Cardiac muscle cell (in vitro differentiated cells and primary cell): ENCODE measurements around the gene HCN3. TPM values are rescaled to one million over a fixed set of nuclear protein-coding genes. Genes with fewer than 3 reads are reported as not detected.
"Not testable (repeated sequence)": the region's sequence is repeated elsewhere in the genome, so short reads cannot be mapped to it uniquely, and the experiment has no call there.

Experiments
- DNase-seq, 2 donors: peaks; one replicate each; pipeline versions ENCODE4 v3.0.0 to v3.0.0-alpha.2; 2010 to 2017; ENCODE audit warnings: low read depth in 1 of 2, low spot score in 1 of 2
- H3K27ac ChIP-seq: fragments of 200-600 bp; sonication (generic); 2 replicates; pipeline ENCODE4 v1.5.1; 2016
- H3K27me3 ChIP-seq: fragments of 200-600 bp; sonication (generic); 2 replicates; pipeline ENCODE4 v1.6.0; 2016; ENCODE audit warnings: control low read depth
- H3K36me3 ChIP-seq: fragments of 200-600 bp; sonication (generic); 2 replicates; pipeline ENCODE4 v1.5.1; 2016; ENCODE audit warnings: control low read depth
- H3K4me1 ChIP-seq: fragments of 200-600 bp; sonication (generic); 2 replicates; pipeline ENCODE4 v1.8.1; 2017; ENCODE audit warnings: low read depth, mild to moderate bottlenecking, mixed run types
- H3K4me3 ChIP-seq: fragments of 200-600 bp; sonication (generic); 2 replicates; pipeline ENCODE4 v1.5.1; 2016; ENCODE audit warnings: mild to moderate bottlenecking
- H3K9me3 ChIP-seq: fragments of 200-600 bp; sonication (generic); 2 replicates; pipeline ENCODE4 v1.5.1; 2017; ENCODE audit warnings: low read depth, mild to moderate bottlenecking, control low read depth
- CTCF ChIP-seq: IDR thresholded peaks from 2 replicates; pipeline ENCODE4 v1.5.1; 2012; ENCODE audit warnings: low read depth, mild to moderate bottlenecking, low read length
- polyA plus RNA-seq: library from polyadenylated mRNA; unstranded; fragments of >200 nt; fragmentation: Nextera tagmentation; extraction: Ambion mirVana; gene quantifications from 2 replicates; pipeline ENCODE4 v1.2.1, GENCODE V29; 2016
- total RNA-seq: library from RNA; depleted of rRNA; stranded (reverse); fragments of >200 nt; gene quantifications from 2 replicates; pipeline ENCODE4 v1.2.3, GENCODE V29; 2016

Gene HCN3
- 1.7 and 3.5 TPM in 2 replicates for total RNA-seq
- 3.7 and 12.9 TPM in 2 replicates for polyA plus RNA-seq

- H3K9me3 ChIP-seq, result no peaks in the 10 kb centered on the region
- no peaks in the 10 kb centered on the region for H3K27me3 ChIP-seq
- peak; percentile 97 to 99 for DNase-seq
- H3K27ac ChIP-seq, result no peak within 1 kb of the TSS
- no peaks in the 10 kb centered on the region for H3K36me3 ChIP-seq
- H3K4me3 ChIP-seq, result peak within 1 kb of the TSS; percentile 74
- peaks cover 6% of the 10 kb centered on the region for H3K4me1 ChIP-seq
- TF ChIP-seq CTCF, result peak; percentile 47
These were observed at the start of gene HCN3 for GRCh38 chr1:155277070-155277901. Gene HCN3 (plus strand): TSS chr1:155277463. CDS start chr1:155277591, 128 bp downstream.

GRCh38 chr1:155228096-155228427, 49.2 kb upstream of the HCN3 start:
- no peaks in the 10 kb centered on the region for H3K9me3 ChIP-seq
- no peak for DNase-seq
- H3K4me1 ChIP-seq, result peaks cover 6% of the 10 kb centered on the region
- H3K4me3 ChIP-seq, result peak overlapping the region; percentile 15
- no peaks in the 10 kb centered on the region for H3K36me3 ChIP-seq
- TF ChIP-seq CTCF, result no peak
- peak overlapping the region; percentile 69 for H3K27ac ChIP-seq
- H3K27me3 ChIP-seq, result no peaks in the 10 kb centered on the region

- not testable (repeated sequence) for H3K4me1 ChIP-seq, H3K4me3 ChIP-seq, H3K36me3 ChIP-seq, H3K27ac ChIP-seq, H3K9me3 ChIP-seq, H3K27me3 ChIP-seq, DNase-seq
These were observed 46.0 kb upstream of the HCN3 start for GRCh38 chr1:155231302-155231701.

- not testable (repeated sequence) for H3K4me3 ChIP-seq, H3K36me3 ChIP-seq, H3K4me1 ChIP-seq, H3K27me3 ChIP-seq, H3K27ac ChIP-seq, H3K9me3 ChIP-seq
- DNase-seq, result peak in 1 of 2 donors; percentile 82
These were observed 45.0 kb upstream of the HCN3 start for GRCh38 chr1:155232001-155232978.

GRCh38 chr1:155233502-155233901, 43.8 kb upstream of the HCN3 start:
- DNase-seq, H3K9me3 ChIP-seq, H3K27ac ChIP-seq, H3K4me1 ChIP-seq, H3K4me3 ChIP-seq, H3K36me3 ChIP-seq, H3K27me3 ChIP-seq: not testable (repeated sequence)

- not testable (repeated sequence) for H3K27me3 ChIP-seq, H3K36me3 ChIP-seq, H3K4me3 ChIP-seq, H3K9me3 ChIP-seq, DNase-seq, H3K4me1 ChIP-seq, H3K27ac ChIP-seq
These were observed 41.9 kb upstream of the HCN3 start for GRCh38 chr1:155235375-155235774.

- Histone ChIP-seq H3K9me3 (no peaks in the 10 kb centered on the region), H3K36me3 (no peaks in the 10 kb centered on the region), H3K27me3 (no peaks in the 10 kb centered on the region), H3K4me1 (peaks cover 3% of the 10 kb centered on the region), H3K27ac (no peak overlapping the region), H3K4me3 (no peak overlapping the region)
- DNase-seq, result no peak
- no peak for TF ChIP-seq CTCF
These were observed 40.8 kb upstream of the HCN3 start for GRCh38 chr1:155236451-155236850.
